Activated naive CD4-positive, alpha-beta T cell treated with anti-CD3 and anti-CD28 coated beads, Interleukin-2, amount 50 U/mL, for 24 hours (primary cell): Measurements from ENCODE around the gene ARMC6.

Experiments
- H3K27ac Mint-ChIP-seq: one replicate; pipeline ENCODE4 v1.8.0; 2021; ENCODE audit warnings: mild to moderate bottlenecking, mixed read lengths
- H3K27me3 Mint-ChIP-seq: one replicate; pipeline ENCODE4 v1.8.0; 2021; ENCODE audit warnings: mixed read lengths
- H3K36me3 Mint-ChIP-seq: one replicate; pipeline ENCODE4 v1.8.0; 2021; ENCODE audit warnings: mixed read lengths
- H3K4me1 Mint-ChIP-seq: one replicate; pipeline ENCODE4 v1.8.0; 2021; ENCODE audit warnings: mixed read lengths
- H3K4me3 Mint-ChIP-seq: one replicate; pipeline ENCODE4 v1.8.0; 2021; ENCODE audit warnings: mild to moderate bottlenecking, mixed read lengths
- H3K9me3 Mint-ChIP-seq: one replicate; pipeline ENCODE4 v1.8.0; 2021; ENCODE audit warnings: mixed read lengths

The ARMC6 gene

GRCh38 chr19:19039901-19040300 lies 6.5 kb downstream of the ARMC6 start:
- peak overlapping the region; percentile 31 for H3K4me3 Mint-ChIP-seq

GRCh38 chr19:19040417-19040816 lies 7.0 kb downstream of the ARMC6 start:
- no peak overlapping the region for H3K4me3 Mint-ChIP-seq
- peaks cover 2% of the 10 kb centered on the region for H3K36me3 Mint-ChIP-seq
- no peak overlapping the region for H3K27ac Mint-ChIP-seq
- H3K4me1 Mint-ChIP-seq, result peaks cover 28% of the 10 kb centered on the region
- H3K9me3 Mint-ChIP-seq, result no peaks in the 10 kb centered on the region
- H3K27me3 Mint-ChIP-seq, result no peaks in the 10 kb centered on the region

More at GRCh38 chr19:19039901-19040300, 6.5 kb downstream of the ARMC6 start:
- no peaks in the 10 kb centered on the region for H3K9me3 Mint-ChIP-seq
- no peaks in the 10 kb centered on the region for H3K36me3 Mint-ChIP-seq
- peaks cover 33% of the 10 kb centered on the region for H3K4me1 Mint-ChIP-seq
- H3K27ac Mint-ChIP-seq, result peak overlapping the region; percentile 82
- H3K27me3 Mint-ChIP-seq, result no peaks in the 10 kb centered on the region

- Mint-ChIP-seq H3K4me3 (no peak overlapping the region), H3K27ac (no peak overlapping the region), H3K4me1 (peaks cover 21% of the 10 kb centered on the region), H3K27me3 (no peaks in the 10 kb centered on the region), H3K9me3 (no peaks in the 10 kb centered on the region), H3K36me3 (peaks cover 5% of the 10 kb centered on the region)
These were observed 9.4 kb downstream of the ARMC6 start for GRCh38 chr19:19042732-19043280.

- no peak overlapping the region for H3K4me3 Mint-ChIP-seq
- peaks cover 5% of the 10 kb centered on the region for H3K36me3 Mint-ChIP-seq
- peaks cover 21% of the 10 kb centered on the region for H3K4me1 Mint-ChIP-seq
- no peaks in the 10 kb centered on the region for H3K27me3 Mint-ChIP-seq
- H3K27ac Mint-ChIP-seq, result no peak overlapping the region
- no peaks in the 10 kb centered on the region for H3K9me3 Mint-ChIP-seq
These were observed 10.1 kb downstream of the ARMC6 start for GRCh38 chr19:19043481-19043880.

- no peak overlapping the region for H3K4me3 Mint-ChIP-seq
- H3K9me3 Mint-ChIP-seq, result no peaks in the 10 kb centered on the region
- H3K27me3 Mint-ChIP-seq, result no peaks in the 10 kb centered on the region
- peaks cover 21% of the 10 kb centered on the region for H3K4me1 Mint-ChIP-seq
- H3K27ac Mint-ChIP-seq, result no peak overlapping the region
- peaks cover 5% of the 10 kb centered on the region for H3K36me3 Mint-ChIP-seq
These were observed 10.5 kb downstream of the ARMC6 start for GRCh38 chr19:19043881-19044280.

GRCh38 chr19:19049406-19049805 lies 16.0 kb downstream of the ARMC6 start:
- peaks cover 5% of the 10 kb centered on the region for H3K36me3 Mint-ChIP-seq
- H3K27ac Mint-ChIP-seq, result no peak overlapping the region
- H3K9me3 Mint-ChIP-seq, result no peaks in the 10 kb centered on the region
- H3K4me1 Mint-ChIP-seq, result no peaks in the 10 kb centered on the region
- H3K4me3 Mint-ChIP-seq, result no peak overlapping the region
- no peaks in the 10 kb centered on the region for H3K27me3 Mint-ChIP-seq

GRCh38 chr19:19050104-19050503 lies 16.7 kb downstream of the ARMC6 start:
- peaks cover 4% of the 10 kb centered on the region for H3K36me3 Mint-ChIP-seq
- no peak overlapping the region for H3K27ac Mint-ChIP-seq
- H3K9me3 Mint-ChIP-seq, result no peaks in the 10 kb centered on the region
- H3K27me3 Mint-ChIP-seq, result no peaks in the 10 kb centered on the region
- no peak overlapping the region for H3K4me3 Mint-ChIP-seq
- no peaks in the 10 kb centered on the region for H3K4me1 Mint-ChIP-seq

- Mint-ChIP-seq H3K9me3 (no peaks in the 10 kb centered on the region), H3K4me3 (no peak overlapping the region), H3K36me3 (peaks cover 3% of the 10 kb centered on the region), H3K4me1 (no peaks in the 10 kb centered on the region), H3K27me3 (no peaks in the 10 kb centered on the region), H3K27ac (no peak overlapping the region)
These were observed 17.3 kb downstream of the ARMC6 start for GRCh38 chr19:19050731-19051130.

GRCh38 chr19:19051478-19052213 lies 18.2 kb downstream of the ARMC6 start:
- H3K4me3 Mint-ChIP-seq, result no peak overlapping the region
- H3K27ac Mint-ChIP-seq, result no peak overlapping the region
- H3K27me3 Mint-ChIP-seq, result no peaks in the 10 kb centered on the region
- peaks cover 3% of the 10 kb centered on the region for H3K36me3 Mint-ChIP-seq
- H3K4me1 Mint-ChIP-seq, result no peaks in the 10 kb centered on the region
- H3K9me3 Mint-ChIP-seq, result no peaks in the 10 kb centered on the region

GRCh38 chr19:19052921-19053320 lies 19.5 kb downstream of the ARMC6 start:
- Mint-ChIP-seq H3K27me3 (no peaks in the 10 kb centered on the region), H3K9me3 (no peaks in the 10 kb centered on the region), H3K36me3 (no peaks in the 10 kb centered on the region)

GRCh38 chr19:19053508-19054314 lies 20.3 kb downstream of the ARMC6 start:
- Mint-ChIP-seq H3K27ac (no peak overlapping the region), H3K36me3 (no peaks in the 10 kb centered on the region)

More at GRCh38 chr19:19052921-19053320, 19.5 kb downstream of the ARMC6 start:
- Mint-ChIP-seq H3K27ac (no peak overlapping the region), H3K4me3 (no peak overlapping the region), H3K4me1 (no peaks in the 10 kb centered on the region)

GRCh38 chr19:19054315-19054938 lies 21.0 kb downstream of the ARMC6 start:
- no peak overlapping the region for H3K27ac Mint-ChIP-seq
- no peak overlapping the region for H3K4me3 Mint-ChIP-seq
- H3K4me1 Mint-ChIP-seq, result no peaks in the 10 kb centered on the region
- no peaks in the 10 kb centered on the region for H3K36me3 Mint-ChIP-seq
- H3K9me3 Mint-ChIP-seq, result no peaks in the 10 kb centered on the region
- H3K27me3 Mint-ChIP-seq, result no peaks in the 10 kb centered on the region

More at GRCh38 chr19:19053508-19054314, 20.3 kb downstream of the ARMC6 start:
- Mint-ChIP-seq H3K4me3 (no peak overlapping the region), H3K4me1 (no peaks in the 10 kb centered on the region), H3K27me3 (no peaks in the 10 kb centered on the region), H3K9me3 (no peaks in the 10 kb centered on the region)

- H3K36me3 Mint-ChIP-seq, result no peaks in the 10 kb centered on the region
- no peaks in the 10 kb centered on the region for H3K4me1 Mint-ChIP-seq
- no peaks in the 10 kb centered on the region for H3K27me3 Mint-ChIP-seq
These were observed 21.6 kb downstream of the ARMC6 start for GRCh38 chr19:19054939-19055440.

GRCh38 chr19:19055701-19056100 lies 22.3 kb downstream of the ARMC6 start:
- Mint-ChIP-seq H3K4me1 (no peaks in the 10 kb centered on the region), H3K4me3 (no peak overlapping the region), H3K27me3 (no peaks in the 10 kb centered on the region), H3K36me3 (no peaks in the 10 kb centered on the region), H3K27ac (no peak overlapping the region), H3K9me3 (no peaks in the 10 kb centered on the region)

More at GRCh38 chr19:19054939-19055440, 21.6 kb downstream of the ARMC6 start:
- Mint-ChIP-seq H3K9me3 (no peaks in the 10 kb centered on the region), H3K4me3 (no peak overlapping the region), H3K27ac (no peak overlapping the region)

GRCh38 chr19:19056636-19057275 lies 23.4 kb downstream of the ARMC6 start:
- Mint-ChIP-seq H3K27me3 (no peaks in the 10 kb centered on the region), H3K36me3 (no peaks in the 10 kb centered on the region), H3K4me3 (no peak overlapping the region), H3K9me3 (no peaks in the 10 kb centered on the region), H3K27ac (no peak overlapping the region), H3K4me1 (no peaks in the 10 kb centered on the region)
